ENCODE measurements around the gene IL1A. TPM values are rescaled to one million over a fixed set of nuclear protein-coding genes. Genes with fewer than 3 reads are reported as not detected.
A peak's percentile ranks its signal among the peaks of the same experiment; 100 is the strongest.

The IL1A gene
- total and polyA plus RNA-seq, 9 of the 15 experiments (the other 6 are each of a cell fraction or from before 2014, with no cell fraction given) = 0.03 to 0.27 (median 0.14) TPM; not detected in 2

- 0 out of 2 replicates have a peak, but pooled peaks have one; percentile 15 for TF ChIP-seq RREB1 (CRISPR knock-in tag; IDR thresholded peaks at IDR 0.05)
- no peak for TF ChIP-seq ZNF699 (CRISPR knock-in tag; IDR thresholded peaks at IDR 0.05; ENCODE audit: insufficient replicate concordance)
- no peak for TF ChIP-seq DDX20 (tag; IDR thresholded peaks at IDR 0.05; ENCODE audit: low read depth)
- no peak; the same call in 1 of the 2 replicates for TF ChIP-seq PTRF (tag; IDR thresholded peaks at IDR 0.05)
- peak; percentile 53 for TF ChIP-seq MEF2D (tag; conservative IDR thresholded peaks at IDR 0.05; ENCODE audit: low read depth)
- TF ChIP-seq PPARD (CRISPR knock-in tag; IDR thresholded peaks at IDR 0.05) = no peak
- TF ChIP-seq ZNF518B (CRISPR knock-in tag; IDR thresholded peaks at IDR 0.05) = no peak
- TF ChIP-seq E2F3 (CRISPR knock-in tag; IDR thresholded peaks at IDR 0.05) = peak; percentile 44; the same call in 1 of the 2 replicates
- no peak for TF ChIP-seq ZNF143 (CRISPR knock-in tag; IDR thresholded peaks at IDR 0.05)
- TF ChIP-seq PHF20 (IDR thresholded peaks at IDR 0.05; ENCODE audit: partially characterized antibody) = no peak
- 0 out of 2 replicates have a peak, but pooled peaks have one; percentile 35 for TF ChIP-seq TSHZ1 (CRISPR knock-in tag; IDR thresholded peaks at IDR 0.05)
- no peak for TF ChIP-seq CEBPB (tag; IDR thresholded peaks at IDR 0.05)
- no peak for TF ChIP-seq ZNF780A (CRISPR knock-in tag; IDR thresholded peaks at IDR 0.05)
- peak; percentile 20; the same call in 1 of the 2 replicates for TF ChIP-seq ZNF75A (CRISPR knock-in tag; IDR thresholded peaks at IDR 0.05)
- no peak for TF ChIP-seq MED1 (CRISPR knock-in tag; IDR thresholded peaks at IDR 0.05; ENCODE audit: borderline replicate concordance)
- TF ChIP-seq TAF7 (tag; IDR thresholded peaks at IDR 0.05) = no peak
Observed at GRCh38 chr2:112793449-112793978, 9.2 kb upstream of the IL1A start (continued).

Measured in K562 (cell line).